ENCODE results near the gene SOWAHA. TPM values are rescaled to one million over a fixed set of nuclear protein-coding genes. Genes with fewer than 3 reads are reported as not detected.
A peak's percentile ranks its signal among the peaks of the same experiment; 100 is the strongest.

SOWAHA gene
- total and polyA plus RNA-seq, 2 of the 4 experiments (the other 2 are of a cell fraction): 0.03 TPM; not detected in 1

- no peak for TF ChIP-seq ELK1 (IDR thresholded peaks at IDR 0.05; ENCODE audit: borderline replicate concordance, low read depth, low read length)
- no peak for TF ChIP-seq POLR2A (IDR thresholded peaks at IDR 0.05; ENCODE audit: low read depth, low read length)
- TF ChIP-seq MXI1 (IDR thresholded peaks at IDR 0.05; ENCODE audit: borderline replicate concordance, low read depth, low read length): no peak
- no peak for TF ChIP-seq CHD1 (IDR thresholded peaks at IDR 0.05; ENCODE audit: low read depth, low read length)
- TF ChIP-seq BHLHE40 (IDR thresholded peaks at IDR 0.05; ENCODE audit: low read depth, low read length): no peak
- TF ChIP-seq RCOR1 (IDR thresholded peaks at IDR 0.05; ENCODE audit: insufficient replicate concordance, low read length): no peak
Observed at GRCh38 chr5:132840896-132841295, 27.8 kb downstream of the SOWAHA start (continued).

- no peak overlapping the region for H3K4me3 ChIP-seq (ENCODE audit: insufficient read depth, low read depth, low read length)
- no peak overlapping the region for H2AK9ac ChIP-seq (replicated peaks; ENCODE audit: low read depth, low read length, poor library complexity)
- no peak overlapping the region for H2AK5ac ChIP-seq (ENCODE audit: low read depth, low read length)
- H3K79me1 ChIP-seq (ENCODE audit: low read depth in 1 of 2, low read length in 2 of 2): no peaks in the 10 kb centered on the region
- no peak overlapping the region for H3K4ac ChIP-seq (ENCODE audit: low read depth, low read length)
- H3K4me1 ChIP-seq (ENCODE audit: control insufficient read depth, insufficient read depth, low read length): peaks cover 19% of the 10 kb centered on the region
- H4K91ac ChIP-seq (ENCODE audit: insufficient read depth, low read depth, low read length): no peak overlapping the region
- CTCF ChIA-PET: no interaction called here
- DNase-seq: peak; percentile 34
- H4K5ac ChIP-seq (ENCODE audit: low read depth, low read length): no peak overlapping the region
- no peaks in the 10 kb centered on the region for H3K9me3 ChIP-seq (ENCODE audit: control insufficient read depth, insufficient read depth, low read length)
- intact Hi-C loops (cut with micrococcal nuclease) (no loop called here), dilution Hi-C loops (cut with HindIII; ENCODE audit: low sequenced_read_pairs, unreplicated experiment) (no loop called here), in situ Hi-C loops (cut with MboI; ENCODE audit: low sequenced_read_pairs) (no loop called here)
- no peak overlapping the region for H2BK5ac ChIP-seq (ENCODE audit: low read depth, low read length, poor library complexity, severe bottlenecking)
- no peaks in the 10 kb centered on the region for H3K36me3 ChIP-seq (ENCODE audit: control insufficient read depth, insufficient read depth, low read length)
- no peak overlapping the region for H3K4me2 ChIP-seq (ENCODE audit: low read depth, low read length)
- H2AFZ ChIP-seq (replicated peaks; ENCODE audit: low read length, poor library complexity): no peak overlapping the region
- no peak for ATAC-seq (ENCODE audit: low read depth)
- no CpG with 5 or more reads among the region's 4 CpGs for WGBS, 2 experiments (ENCODE audit: extremely low coverage in 2 of 2, insufficient read length in 1 of 2)
- no peak overlapping the region for H3K27ac ChIP-seq (ENCODE audit: insufficient read depth, low read length)
- no peak overlapping the region for H3K23ac ChIP-seq (ENCODE audit: low read depth, low read length)
- H4K8ac ChIP-seq (ENCODE audit: low read depth in 2 of 2, low read length in 2 of 2): no peak overlapping the region
- peaks cover 7% of the 10 kb centered on the region for H3K9me1 ChIP-seq (ENCODE audit: insufficient read depth, low read length)
- no peak overlapping the region for H3K56ac ChIP-seq (ENCODE audit: extremely low read depth, insufficient read depth, low read length)
- POLR2A ChIA-PET (ENCODE audit: unreplicated experiment): no interaction called here
- no peaks in the 10 kb centered on the region for H4K20me1 ChIP-seq (ENCODE audit: insufficient read depth, low read length)
- no peak overlapping the region for H3K9ac ChIP-seq (ENCODE audit: low read depth, low read length)
- no TSS peak for BruUV-seq (replicated peaks)
- H3K27me3 ChIP-seq (ENCODE audit: control insufficient read depth, insufficient read depth, low read length): no peaks in the 10 kb centered on the region
- no peak overlapping the region for H2BK20ac ChIP-seq (ENCODE audit: low read depth, low read length)
- H2BK120ac ChIP-seq (ENCODE audit: low read depth, low read length): no peak overlapping the region
- no peak overlapping the region for H2BK15ac ChIP-seq (ENCODE audit: low read depth, low read length)
- H3K14ac ChIP-seq (replicated peaks; ENCODE audit: low read depth, low read length): no peak overlapping the region
- H3K18ac ChIP-seq (ENCODE audit: low read depth, low read length): no peak overlapping the region
- TF ChIP-seq BHLHE40 (IDR thresholded peaks at IDR 0.05; ENCODE audit: low read depth, low read length) (no peak), MXI1 (IDR thresholded peaks at IDR 0.05; ENCODE audit: borderline replicate concordance, low read depth, low read length) (no peak), MAZ (IDR thresholded peaks at IDR 0.05; ENCODE audit: borderline replicate concordance, low read depth, low read length) (no peak), CHD1 (IDR thresholded peaks at IDR 0.05; ENCODE audit: low read depth, low read length) (no peak), CEBPB (IDR thresholded peaks at IDR 0.05; ENCODE audit: low read depth, low read length) (no peak), ELK1 (IDR thresholded peaks at IDR 0.05; ENCODE audit: borderline replicate concordance, low read depth, low read length) (no peak), MAFK (IDR thresholded peaks at IDR 0.05; ENCODE audit: low read depth, low read length) (no peak), SMC3 (IDR thresholded peaks at IDR 0.05; ENCODE audit: low read depth, low read length) (no peak), USF2 (IDR thresholded peaks at IDR 0.05; ENCODE audit: low read depth, low read length) (no peak), RFX5 (IDR thresholded peaks at IDR 0.05; ENCODE audit: low read depth, low read length) (no peak), RCOR1 (IDR thresholded peaks at IDR 0.05; ENCODE audit: insufficient replicate concordance, low read length) (no peak)
Observed at GRCh38 chr5:132841305-132841704, 28.2 kb downstream of the SOWAHA start.
